MM.1S (cell line): ENCODE data around the gene ZFAND6.

Experiments
- CTCF ChIP-seq: fragments of 300-600 bp; sonication (generic); IDR thresholded peaks from 2 replicates; pipeline ENCODE4 v1.5.1; 2016; ENCODE audit warnings: antibody characterized with exemption, low read length, mixed read lengths
- EZH2 ChIP-seq: fragments of 300-600 bp; sonication (generic); optimal IDR thresholded peaks from 2 replicates; pipeline ENCODE3; 2017; ENCODE audit warnings: low read depth, mild to moderate bottlenecking, antibody characterized with exemption, low read length, mixed read lengths

- TF ChIP-seq EZH2 (no peak), CTCF (no peak)
Measured at GRCh38 chr15:80121546-80121945, 62.1 kb downstream of the ZFAND6 start.
